DOHH2 (cell line): Measurements from ENCODE around the gene UPP1.

Source experiments
- EZH2phosphoT487 ChIP-seq: fragments of 200-600 bp; sonication (generic); IDR thresholded peaks from 2 replicates; pipeline ENCODE4 v1.6.1; 2017; ENCODE audit warnings: borderline replicate concordance, mild to moderate bottlenecking, antibody characterized with exemption, low read length, moderate library complexity, mixed read lengths
- TF ChIP-seq, protein P1 (sequence below): fragments of 200-600 bp; sonication (generic); IDR thresholded peaks from one replicate; pipeline ENCODE4 v1.5.1; 2014; ENCODE audit warnings: antibody characterized with exemption, mild to moderate bottlenecking, low read depth, low read length; ENCODE audit not compliant: poor library complexity, severe bottlenecking

DNA sequence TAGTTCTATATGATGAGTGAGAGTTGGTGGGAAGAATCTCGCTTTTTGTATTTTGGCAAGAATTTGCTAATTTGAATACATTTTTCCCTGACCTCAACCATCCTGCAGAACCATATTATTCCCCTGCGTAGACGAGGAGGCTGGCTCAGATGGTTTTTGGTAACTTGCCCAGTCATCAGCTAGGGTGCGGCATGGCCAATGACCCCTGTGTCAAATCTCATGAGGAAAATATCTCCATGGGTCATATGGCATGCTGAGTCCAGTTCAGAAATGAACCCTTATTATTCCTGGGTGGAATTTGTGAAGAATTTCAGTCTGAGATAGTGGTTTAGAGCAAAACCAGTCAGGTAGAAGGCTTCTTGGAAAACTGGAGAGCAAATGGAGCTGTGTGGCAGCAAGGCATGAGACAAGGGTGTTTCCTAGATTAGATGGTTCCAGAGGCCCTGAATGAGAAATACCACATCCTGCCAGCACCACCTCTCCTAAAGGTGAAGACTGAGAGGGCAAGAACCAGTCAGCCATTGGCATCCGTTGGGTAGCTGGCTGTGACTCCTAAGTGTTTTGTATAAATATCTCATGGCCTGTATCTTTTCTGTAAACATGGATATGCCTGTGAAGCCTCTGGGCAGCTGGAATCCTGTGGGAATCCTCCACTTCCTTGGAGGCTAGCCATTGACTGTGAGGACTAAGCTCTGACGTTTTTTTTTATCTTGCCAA is 5.8 kb upstream of the UPP1 start:
- TF ChIP-seq, protein P1, sequence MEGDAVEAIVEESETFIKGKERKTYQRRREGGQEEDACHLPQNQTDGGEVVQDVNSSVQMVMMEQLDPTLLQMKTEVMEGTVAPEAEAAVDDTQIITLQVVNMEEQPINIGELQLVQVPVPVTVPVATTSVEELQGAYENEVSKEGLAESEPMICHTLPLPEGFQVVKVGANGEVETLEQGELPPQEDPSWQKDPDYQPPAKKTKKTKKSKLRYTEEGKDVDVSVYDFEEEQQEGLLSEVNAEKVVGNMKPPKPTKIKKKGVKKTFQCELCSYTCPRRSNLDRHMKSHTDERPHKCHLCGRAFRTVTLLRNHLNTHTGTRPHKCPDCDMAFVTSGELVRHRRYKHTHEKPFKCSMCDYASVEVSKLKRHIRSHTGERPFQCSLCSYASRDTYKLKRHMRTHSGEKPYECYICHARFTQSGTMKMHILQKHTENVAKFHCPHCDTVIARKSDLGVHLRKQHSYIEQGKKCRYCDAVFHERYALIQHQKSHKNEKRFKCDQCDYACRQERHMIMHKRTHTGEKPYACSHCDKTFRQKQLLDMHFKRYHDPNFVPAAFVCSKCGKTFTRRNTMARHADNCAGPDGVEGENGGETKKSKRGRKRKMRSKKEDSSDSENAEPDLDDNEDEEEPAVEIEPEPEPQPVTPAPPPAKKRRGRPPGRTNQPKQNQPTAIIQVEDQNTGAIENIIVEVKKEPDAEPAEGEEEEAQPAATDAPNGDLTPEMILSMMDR, result no peak
- TF ChIP-seq EZH2phosphoT487, result no peak
